ENCODE data around the gene UNC119B.
A peak's percentile ranks its signal among the peaks of the same experiment; 100 is the strongest.

UNC119B gene

DNA sequence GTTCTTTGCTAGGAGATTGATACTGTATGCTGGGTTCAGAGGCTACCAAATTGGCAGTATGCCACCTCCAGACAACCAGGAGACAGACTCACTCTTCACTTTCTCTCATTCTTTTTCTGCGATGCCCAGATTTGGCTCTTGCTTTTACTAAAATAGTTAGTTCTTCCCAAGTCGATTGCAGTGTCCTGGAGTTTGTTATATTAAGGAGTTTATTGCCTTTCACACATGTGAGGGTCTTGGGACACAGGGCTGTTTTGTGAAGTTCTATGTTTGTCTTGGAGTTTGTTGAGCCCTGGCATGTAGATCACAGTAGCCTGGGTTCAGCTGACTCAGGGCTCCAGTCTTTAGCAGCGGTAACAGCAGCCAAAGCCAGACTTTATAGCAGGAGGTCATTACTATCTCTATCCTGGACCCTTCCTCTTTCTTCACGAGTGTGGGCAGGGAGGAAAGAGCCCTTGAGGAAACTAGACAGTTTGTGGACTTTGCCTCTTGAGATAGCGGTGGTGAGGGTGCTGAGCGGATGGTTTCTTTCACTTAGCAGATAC is 21.7 kb upstream of the UNC119B start:
- peak; percentile 49 for DNase-seq

DNA sequence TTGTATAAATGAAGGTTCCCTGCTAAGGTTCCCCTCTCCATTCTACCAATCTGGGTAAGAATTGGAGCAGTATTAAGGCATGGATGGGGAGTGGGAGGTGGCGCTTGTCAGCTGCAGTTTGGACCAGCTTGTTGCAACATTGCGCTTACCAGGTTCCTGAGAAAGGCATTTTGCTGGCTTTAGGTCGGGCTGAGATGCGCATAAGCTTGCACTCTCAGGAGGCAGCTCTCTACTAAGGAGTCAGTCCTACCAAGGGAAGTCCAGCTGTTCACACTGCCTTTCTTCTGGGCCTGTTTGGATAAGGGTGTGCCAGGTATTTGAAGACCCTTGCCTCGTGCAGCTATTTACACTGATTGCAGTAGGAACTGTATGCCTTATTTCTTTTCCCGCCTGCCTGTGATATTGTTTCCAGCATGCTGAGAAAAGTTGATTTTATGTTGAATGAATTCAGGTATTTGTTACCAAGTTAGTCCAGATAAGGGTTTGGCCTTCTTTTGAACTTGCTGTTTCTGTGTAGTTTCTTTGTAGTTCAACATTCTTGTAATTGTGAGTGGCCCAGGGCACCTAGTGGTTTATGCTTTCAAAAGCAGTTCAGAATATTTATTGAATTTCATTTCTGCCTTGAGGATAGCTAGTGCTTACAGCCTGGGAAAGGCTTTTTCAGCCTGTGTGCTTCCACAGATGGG is 20.7 kb upstream of the UNC119B start:
- no peak for DNase-seq

DNA sequence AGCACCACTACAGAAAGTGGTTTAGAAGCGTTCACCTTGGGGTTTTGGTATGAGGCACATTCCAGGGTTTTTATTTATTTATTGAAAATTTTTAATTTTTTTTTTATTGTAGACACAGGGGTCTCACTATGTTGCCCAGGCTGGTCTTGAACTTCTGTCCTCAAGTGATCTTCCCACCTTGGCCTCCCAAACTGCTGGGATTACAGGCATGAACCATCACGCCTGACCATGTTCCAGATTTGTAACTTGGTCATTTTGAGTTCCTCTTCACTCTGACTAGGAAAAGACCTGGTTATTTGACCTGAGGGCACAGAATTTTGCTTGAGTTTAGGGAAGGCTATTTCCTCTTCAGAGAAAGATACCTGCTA is 20.2 kb upstream of the UNC119B start:
- DNase-seq, result no peak

DNA sequence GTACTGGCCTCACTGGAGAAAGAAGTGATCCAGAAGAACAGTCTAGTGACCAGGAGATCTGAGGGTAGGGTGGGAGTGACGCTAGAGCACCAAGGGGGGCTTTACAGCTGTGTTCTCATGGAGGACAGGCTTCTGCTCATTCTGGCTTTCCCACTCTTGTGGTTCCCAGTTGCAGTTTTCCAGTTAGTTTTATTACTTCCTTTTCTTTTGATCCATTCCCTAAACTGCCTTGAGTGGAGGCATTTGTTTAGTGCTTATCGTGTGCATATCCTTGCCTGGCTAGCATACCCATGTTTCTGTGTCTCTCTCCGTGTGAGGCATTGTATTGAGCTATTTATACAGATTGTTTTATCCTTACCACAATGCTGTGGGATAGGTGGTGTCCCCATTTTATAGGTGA is 19.3 kb upstream of the UNC119B start:
- DNase-seq, result no peak

DNA sequence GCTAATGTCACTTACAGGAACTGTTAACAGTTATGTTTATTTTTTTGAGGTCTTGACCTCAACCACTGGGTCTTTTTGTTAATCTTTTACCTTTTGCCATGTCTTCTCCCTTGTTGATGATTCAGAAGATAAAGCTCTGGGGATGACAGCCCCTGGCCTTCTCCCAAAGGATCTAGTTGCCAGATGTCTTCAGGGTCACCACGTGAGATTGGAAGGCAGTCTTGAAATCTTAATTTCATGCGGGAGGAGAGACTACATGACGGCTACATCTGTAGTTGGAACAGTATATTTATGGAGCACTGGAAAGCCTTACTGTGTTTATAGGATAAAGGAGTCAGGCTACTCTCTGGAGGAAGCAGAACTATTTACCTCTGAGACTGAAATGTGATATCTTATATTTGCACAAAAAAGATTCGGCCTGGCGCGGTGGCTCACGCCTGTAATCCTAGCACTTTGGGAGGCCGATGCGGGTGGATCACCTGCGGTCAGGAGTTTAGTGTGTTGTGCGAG is 17.7 kb upstream of the UNC119B start:
- DNase-seq, result no peak

DNA sequence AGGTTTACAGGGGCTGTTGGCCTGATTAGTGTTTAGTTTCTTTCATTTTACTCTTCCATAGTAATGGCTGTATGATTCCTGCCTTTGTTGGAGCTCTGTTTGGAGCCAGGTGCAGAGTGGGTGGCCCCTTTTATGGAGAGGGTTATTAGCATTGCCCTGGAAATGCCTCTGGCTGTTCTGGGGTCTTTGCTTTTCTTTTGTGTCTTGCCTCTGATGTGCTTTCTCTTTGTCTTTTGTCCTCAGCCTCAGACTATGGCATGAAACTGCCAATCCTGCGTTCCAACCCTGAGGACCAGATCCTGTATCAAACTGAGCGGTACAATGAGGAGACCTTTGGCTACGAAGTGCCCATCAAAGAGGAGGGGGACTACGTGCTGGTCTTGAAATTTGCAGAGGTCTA is 16.4 kb upstream of the UNC119B start:
- DNase-seq, result no peak

DNA sequence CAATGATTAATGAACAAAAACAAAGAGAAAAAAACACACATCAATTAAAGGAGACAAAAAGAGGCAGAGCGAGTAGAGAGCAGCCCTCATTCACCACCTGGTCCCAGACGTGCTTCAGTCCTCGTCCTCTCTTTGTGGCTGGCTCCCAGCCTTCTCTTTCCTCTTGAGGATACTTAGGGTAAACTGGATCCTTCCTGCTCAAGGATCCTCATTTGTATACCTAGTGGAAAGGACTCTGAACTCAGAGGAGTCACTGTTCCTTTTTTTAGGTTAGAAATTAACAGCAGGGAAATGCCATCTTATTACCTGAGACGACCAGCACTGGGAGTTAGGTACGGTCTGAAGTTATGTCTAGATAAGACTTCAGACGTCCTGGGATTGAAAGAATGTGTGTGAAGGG is 13.6 kb upstream of the UNC119B start:
- DNase-seq, result no peak

DNA sequence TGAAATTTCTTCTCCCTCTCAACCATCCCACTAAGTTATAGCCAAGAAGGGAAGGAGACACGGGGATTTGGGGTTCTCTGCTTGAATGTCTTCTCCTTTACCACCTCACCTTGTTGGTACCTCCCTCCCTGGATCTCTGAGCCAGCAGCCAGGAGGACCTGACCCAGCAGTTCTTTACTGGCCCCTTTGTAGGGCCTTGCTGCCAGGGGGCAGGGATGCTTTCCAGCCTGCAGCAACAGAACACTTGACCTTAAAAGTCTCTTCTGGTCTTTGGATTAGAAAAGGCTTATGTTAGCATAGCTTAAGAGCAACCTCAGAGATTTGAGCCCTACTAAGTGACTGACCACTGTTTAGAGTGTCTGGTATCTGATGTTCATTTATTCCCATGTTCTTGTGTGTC is 12.9 kb upstream of the UNC119B start:
- no peak for DNase-seq

DNA sequence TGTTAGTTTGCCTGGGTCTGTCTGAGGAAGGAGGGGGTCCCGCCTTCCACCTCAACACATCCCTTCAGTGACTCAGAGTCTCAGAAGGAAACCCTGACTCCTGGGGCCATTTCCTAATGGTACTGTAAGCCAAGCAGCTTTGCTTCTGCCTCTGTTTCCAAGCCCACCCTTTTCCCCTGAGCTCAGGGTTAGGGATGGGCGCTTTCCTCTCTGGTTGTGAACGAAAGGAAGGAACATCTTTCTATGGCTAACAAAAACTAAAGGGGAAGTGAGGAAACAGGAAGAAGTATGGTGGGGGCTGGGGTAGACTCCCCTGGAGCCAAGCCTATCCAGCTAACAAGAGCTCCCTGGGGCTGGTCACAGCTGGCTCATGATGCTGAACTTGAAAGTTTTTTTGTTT is 11.6 kb upstream of the UNC119B start:
- DNase-seq, result no peak

DNA sequence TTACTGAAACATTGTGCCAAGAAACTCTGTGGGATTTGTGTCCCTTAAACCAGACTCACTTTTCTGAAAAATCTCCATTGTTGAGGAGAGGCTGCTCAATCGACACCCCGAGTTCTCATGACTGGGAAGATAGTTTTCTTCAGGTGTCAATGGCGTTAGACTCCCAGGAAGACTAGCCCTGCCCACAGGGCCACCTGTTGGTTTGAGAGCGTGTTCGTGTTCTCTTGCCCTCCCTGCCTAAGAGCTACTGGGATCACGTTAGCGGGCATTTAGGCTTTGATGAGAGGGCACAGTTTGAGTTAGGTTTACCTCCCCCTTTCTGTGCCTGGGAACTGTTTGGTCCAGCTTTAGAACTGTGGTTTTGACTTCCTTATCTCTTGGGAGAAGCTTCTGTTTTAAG is 10.7 kb upstream of the UNC119B start:
- DNase-seq, result no peak

DNA sequence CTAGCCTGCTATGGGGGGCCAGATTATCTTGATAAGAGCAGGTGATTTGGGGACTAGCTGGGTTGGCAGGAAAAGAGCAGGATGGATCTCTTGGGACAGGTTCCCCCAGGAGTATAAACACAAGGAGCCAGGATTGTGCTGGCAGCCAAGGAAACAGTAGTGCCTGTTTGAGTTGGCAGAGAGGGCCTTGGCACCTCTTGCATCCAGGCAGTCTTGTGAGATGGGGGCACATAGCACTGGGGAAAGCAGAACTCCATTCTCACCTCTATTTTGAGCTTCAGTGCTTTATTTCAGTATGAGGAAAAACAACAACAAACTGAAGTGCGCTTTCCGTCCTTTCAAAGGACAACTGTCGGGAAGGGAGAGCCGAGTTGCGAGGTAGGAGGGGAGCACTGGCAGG is 9.4 kb upstream of the UNC119B start:
- DNase-seq, result no peak

DNA sequence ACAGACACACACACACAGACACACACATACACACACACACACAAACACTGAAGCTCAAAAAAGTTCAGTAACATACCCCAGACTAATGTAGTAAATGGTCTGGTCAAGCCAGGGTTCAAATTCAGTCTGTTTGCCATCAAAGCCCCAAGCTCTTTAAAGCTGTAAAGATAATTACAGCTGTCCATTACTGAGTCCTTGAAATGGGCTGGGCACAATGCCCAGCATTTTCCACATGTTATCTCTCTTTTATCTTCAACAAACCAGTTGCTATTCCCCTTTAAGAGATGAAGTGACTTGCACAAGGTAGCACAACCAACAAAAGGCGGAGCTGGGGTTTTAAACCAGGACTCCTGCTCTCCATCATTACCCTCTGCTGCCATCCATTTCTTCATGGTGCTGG is 7.6 kb upstream of the UNC119B start:
- no peak for DNase-seq

DNA sequence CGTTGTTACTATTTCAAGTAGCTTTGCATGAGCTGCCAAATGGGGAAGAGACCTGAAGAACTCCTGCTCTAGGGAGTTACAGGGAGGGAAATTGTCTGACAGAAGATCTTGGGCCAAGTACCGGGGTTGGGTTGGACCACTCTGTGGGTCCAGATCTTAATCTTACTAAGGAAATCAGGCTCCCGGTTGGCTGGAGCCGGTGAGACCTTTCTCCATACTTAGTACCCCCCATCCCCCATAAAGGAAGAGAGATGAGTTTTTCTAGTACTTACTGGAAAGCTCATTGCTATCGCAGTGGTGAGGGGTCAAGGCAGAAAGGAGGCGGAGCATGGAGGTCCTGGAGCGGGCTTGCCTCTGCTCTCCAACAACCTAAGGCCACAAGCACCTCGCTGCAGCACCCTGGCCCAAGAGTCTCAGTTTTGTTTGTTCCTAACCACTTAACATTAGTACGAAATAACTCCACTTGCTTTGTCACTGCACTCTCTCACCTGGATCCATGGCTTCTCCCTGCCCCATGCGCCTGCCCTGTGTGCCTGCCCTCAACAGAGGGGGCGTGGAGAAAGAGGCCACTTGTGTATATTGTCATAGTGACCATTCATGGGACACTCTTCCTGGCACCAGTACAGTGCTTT is 6.8 kb upstream of the UNC119B start:
- no peak for DNase-seq

DNA sequence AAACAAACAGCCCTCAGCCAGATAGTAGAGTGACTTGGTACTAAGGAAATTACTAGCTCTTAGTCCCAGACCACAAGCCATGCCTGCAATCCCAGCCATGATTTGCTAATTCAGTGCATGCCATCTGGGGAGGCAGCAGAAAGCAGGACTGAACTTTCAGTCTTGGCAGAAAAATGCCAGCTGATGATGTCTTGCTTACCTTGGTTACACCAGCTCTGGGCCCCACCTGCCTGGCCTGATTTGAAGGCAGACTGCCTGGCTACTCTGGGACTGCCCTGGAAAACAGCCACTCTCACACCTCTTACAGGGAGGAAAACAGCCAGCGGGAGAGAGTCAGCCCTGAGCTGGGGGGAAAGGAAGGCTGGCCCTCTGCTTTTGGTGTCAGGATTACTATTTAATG is 4.6 kb upstream of the UNC119B start:
- no peak for DNase-seq

DNA sequence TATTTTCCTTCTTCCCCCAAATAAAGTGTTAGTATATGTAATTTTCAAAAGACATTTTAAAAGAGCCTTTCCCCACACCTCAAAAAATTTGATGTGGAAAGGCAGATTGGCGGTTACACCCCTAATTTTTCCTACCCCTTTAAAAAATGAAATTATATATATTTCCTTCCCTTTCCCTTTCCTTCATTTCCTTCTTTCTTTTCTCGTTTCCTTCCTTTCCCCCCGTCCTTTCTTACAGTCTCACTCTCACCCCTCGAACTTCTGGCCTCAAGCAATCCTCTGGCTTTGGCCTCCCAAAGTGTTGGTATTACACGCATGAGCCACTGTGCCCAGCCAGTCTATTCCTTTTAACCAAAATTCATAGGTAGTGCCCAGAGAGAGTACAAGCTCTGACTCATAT is 4.2 kb upstream of the UNC119B start:
- peak; percentile 27 for DNase-seq

DNA sequence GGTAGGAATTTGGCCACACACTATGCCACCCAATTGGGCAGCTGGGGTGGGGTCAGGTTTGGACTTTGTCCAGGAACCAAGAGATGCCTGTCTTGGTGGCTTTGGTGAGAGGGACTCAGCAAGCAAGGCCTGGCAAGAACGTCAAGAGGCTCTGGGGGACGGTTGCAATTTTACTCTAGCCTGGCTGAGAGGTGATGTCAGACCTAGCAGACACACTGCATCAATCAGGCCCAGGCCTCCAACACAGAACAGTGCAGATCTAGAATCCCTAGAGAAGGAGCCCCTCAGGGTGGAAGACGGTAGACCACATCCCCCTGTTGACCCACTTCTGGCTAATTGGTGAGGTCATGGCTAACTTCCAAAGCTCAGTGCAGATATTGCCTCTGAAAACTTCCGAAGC is 1.6 kb upstream of the UNC119B start:
- no peak for DNase-seq

DNA sequence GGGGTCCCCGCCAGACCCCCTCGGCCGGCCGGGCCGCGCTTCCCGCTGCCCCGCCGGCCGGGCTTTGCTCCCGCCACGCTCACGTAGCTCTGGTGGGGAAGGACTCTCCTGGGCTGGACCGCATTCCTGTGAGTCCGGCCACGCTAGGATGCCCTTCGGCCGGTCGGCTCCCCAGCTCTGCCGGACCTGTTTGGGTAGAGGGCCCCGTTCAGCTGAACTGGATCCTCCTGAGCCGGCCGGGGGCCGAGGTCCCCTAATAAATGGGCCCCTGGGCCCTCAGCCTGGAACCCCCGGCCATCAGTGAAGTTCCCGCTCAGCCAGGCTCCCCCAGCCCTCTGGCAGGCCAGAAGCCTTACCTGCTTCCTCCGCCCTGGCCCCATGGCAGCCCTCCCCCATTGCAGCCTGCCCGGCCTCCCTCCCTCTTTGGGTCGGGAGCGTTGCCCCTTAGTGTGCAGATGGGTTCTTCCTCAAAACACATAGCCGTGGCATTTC is 593 bp downstream of the UNC119B start:
- peak; percentile 62 for DNase-seq

DNA sequence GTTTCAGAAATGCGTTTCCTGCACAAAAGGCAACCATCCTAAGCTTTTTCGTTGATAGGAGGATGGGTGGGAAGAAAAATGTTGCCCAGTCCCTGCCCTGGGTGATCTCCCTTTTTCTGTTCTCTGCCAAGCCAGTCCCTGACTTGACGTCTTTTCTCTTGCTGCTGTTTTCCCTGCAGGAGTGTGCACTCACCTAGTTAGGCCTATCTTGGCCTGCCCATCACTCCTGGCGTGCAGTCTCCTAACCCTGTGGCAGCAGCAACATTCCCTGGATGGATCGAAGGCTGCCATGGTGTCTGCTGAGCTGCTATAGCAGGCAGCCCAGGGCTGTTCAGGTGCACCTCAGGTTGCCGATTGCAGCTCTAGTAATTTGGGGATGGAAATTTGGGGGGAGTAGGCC is 1.2 kb downstream of the UNC119B start:
- peak; percentile 24 for DNase-seq

DNA sequence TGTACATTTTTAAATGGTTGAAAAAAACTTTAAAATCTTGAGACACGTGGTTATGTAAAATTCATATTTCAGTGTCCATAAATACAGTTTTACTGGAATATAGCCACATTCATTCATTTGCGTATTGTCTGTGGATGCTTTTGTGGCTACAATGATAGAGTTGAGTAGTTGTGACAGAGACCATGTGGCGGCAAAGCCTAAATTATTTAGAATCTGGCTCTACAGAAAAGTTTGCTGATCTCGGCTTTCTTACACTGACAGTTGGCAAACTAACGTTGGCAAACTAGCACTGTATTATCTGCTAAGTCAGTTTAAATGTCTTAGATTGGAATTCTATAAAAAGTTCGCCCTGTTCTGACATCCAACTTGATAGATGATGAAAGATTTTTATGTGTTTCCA is 2.4 kb downstream of the UNC119B start:
- DNase-seq, result no peak

DNA sequence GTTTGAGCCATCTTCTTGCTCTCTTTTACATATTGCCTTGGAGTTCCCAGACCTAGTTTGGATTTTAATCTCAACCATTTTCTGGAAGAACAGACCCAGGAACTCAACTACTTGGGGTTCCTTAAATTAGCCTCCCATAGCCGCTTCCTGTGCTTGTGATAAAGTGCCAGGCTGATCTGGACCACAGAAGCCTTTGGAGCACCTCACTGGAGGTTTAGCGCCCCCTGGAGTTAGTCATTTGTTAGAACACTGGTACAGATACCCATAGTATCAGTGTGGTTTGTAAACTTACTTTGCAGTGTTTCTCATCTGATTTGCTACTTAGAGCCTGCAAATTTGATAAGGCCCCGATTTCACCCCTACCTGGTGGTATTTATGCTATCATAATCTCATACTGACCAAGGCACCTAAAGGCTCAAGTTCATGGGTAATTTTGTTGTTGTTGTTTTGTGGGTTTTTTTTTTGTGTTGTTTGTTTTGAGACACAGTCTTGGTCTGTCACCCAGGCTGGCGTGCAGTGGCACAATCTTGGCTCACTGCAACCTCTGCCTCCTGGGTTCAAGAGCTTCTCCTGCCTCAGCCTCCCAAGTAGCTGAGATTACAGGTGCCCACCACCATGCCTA is 3.7 kb downstream of the UNC119B start:
- peak; percentile 91 for DNase-seq

DNA sequence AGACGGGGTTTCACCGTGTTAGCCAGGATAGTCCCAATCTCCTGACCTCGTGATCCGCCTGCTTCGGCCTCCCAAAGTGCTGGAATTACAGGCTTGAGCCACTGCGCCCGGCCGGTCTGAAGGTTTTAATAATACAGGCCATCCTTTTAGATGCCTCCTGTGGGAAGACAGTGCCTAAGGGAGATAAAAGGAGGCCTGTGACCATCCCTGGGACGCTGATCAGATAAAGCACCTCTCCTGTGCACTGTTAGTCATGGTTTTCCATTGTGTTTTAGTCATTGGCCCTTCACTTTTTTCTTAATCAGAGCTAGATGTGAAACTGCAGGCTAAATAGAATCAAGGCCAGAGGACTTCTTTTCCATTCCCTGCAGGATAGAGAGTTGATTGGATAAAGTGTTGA is 7.8 kb downstream of the UNC119B start:
- DNase-seq, result no peak

DNA sequence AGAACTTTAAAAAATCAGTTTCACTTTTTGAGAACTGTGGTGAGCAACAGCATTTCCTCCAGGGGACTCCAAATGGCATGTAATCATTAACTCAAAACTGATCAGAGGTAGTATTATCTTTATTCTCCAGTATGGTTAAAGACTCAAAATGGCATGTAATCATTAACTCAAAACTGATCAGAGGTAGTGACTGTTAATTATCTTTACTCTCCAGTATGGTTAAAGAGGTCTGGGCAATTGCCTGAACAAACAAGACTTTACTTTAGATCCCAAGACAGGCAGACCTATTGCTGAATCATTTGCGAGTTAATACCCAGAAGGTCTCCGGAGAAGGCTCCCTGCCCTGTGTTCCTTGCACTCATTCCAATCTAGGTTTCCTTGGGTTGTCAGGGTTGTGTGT is 8.8 kb downstream of the UNC119B start:
- no peak for DNase-seq

DNA sequence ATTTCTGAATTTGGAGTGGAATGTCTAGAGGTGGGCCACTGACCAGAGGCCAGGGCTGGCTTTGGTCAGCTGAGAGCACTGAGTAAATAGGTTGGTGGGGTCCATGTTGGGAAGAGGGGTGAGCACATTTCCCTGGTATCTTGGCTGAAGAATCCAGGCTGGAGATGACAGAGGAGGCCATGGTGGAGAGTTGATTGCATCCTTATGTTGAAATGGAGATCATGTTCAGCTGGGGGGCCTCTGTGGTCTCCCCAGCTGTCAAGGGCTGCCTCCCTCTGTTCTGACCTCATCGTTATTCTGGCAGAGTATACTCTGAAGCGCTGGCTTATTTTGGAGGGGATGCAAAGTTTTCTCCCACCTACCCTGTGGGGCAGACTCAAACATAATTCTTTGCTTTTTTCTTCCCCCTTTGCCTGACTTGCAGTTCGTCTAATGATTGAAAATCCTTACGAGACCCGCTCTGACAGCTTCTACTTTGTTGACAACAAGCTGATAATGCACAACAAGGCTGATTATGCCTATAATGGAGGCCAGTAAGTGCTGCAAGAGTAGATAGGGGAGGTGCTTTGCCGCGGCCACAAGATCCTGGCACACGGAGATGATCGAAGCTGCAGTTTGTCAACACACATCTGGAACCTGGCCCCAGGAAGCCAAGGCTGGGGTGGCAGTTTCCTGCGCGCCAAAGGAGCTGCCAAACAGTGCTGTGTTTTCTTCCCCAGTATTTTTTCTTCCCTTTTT is 9.4 kb downstream of the UNC119B start:
- no peak for DNase-seq
